MM.1S (cell line): ENCODE results near the gene YWHAG.

ENCODE experiments used
- EZH2 ChIP-seq: fragments of 300-600 bp; sonication (generic); optimal IDR thresholded peaks from 2 replicates; pipeline ENCODE3; 2017; ENCODE audit warnings: low read depth, mild to moderate bottlenecking, antibody characterized with exemption, low read length, mixed read lengths
- TF ChIP-seq, protein P1 (sequence below): fragments of 300-600 bp; sonication (generic); IDR thresholded peaks from 2 replicates; pipeline ENCODE4 v1.5.1; 2016; ENCODE audit warnings: antibody characterized with exemption, low read length, mixed read lengths

DNA sequence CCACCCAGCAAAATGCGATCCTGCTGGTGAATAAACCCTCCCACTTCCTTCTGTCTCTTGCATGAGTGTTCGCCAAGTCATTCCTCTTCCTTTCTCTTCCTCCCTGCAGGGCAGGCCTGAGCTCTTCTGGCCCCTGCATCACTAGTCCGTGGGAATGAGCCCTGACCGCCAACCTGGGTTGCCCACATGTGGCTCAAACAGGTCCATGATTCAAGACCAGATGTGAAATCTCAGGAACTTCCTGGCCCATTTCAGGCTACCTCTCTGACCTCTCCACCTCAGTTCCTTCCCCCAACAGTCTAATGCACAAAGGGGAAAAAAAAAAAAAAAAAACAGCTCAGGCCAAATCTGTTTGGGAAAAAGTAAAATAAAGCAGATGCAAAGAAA is 5.4 kb upstream of the YWHAG start:
- TF ChIP-seq EZH2 = no peak
- TF ChIP-seq, protein P1, sequence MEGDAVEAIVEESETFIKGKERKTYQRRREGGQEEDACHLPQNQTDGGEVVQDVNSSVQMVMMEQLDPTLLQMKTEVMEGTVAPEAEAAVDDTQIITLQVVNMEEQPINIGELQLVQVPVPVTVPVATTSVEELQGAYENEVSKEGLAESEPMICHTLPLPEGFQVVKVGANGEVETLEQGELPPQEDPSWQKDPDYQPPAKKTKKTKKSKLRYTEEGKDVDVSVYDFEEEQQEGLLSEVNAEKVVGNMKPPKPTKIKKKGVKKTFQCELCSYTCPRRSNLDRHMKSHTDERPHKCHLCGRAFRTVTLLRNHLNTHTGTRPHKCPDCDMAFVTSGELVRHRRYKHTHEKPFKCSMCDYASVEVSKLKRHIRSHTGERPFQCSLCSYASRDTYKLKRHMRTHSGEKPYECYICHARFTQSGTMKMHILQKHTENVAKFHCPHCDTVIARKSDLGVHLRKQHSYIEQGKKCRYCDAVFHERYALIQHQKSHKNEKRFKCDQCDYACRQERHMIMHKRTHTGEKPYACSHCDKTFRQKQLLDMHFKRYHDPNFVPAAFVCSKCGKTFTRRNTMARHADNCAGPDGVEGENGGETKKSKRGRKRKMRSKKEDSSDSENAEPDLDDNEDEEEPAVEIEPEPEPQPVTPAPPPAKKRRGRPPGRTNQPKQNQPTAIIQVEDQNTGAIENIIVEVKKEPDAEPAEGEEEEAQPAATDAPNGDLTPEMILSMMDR = no peak
